ENCODE measurements around the gene MDH2.
"Not testable (repeated sequence)": the region's sequence is repeated elsewhere in the genome, so short reads cannot be mapped to it uniquely, and the experiment has no call there.

Gene MDH2

GRCh38 chr7:76113042-76113630 is 65.2 kb downstream of the MDH2 start:
- not testable (repeated sequence) for DNase-seq (ENCODE audit: low spot score)

- DNase-seq (ENCODE audit: low spot score) = not testable (repeated sequence)
These were observed 66.8 kb downstream of the MDH2 start for GRCh38 chr7:76114742-76115141.

All from AG08395 (cell line).